Liver (tissue), 3 donors: ENCODE results near the gene PATJ.

Experiments used
- CTCF ChIP-seq: fragments of 150-350 bp; IDR thresholded peaks from 2 replicates; pipeline ENCODE4 v1.5.1; 2017; ENCODE audit warnings: improper control_type of control experiment, low read depth, low read length; ENCODE audit not compliant: missing input control
- GABPA ChIP-seq, 2 donors: IDR thresholded peaks in 1 of 2; conservative IDR thresholded peaks in 1 of 2; 2 replicates each; pipeline ENCODE4 v1.6.1; 2016; ENCODE audit warnings: antibody characterized with exemption in 2 of 2, mild to moderate bottlenecking in 1 of 2, moderate library complexity in 1 of 2
- SP1 ChIP-seq: IDR thresholded peaks from 2 replicates; pipeline ENCODE4 v1.6.1; 2018; ENCODE audit warnings: antibody characterized with exemption, mild to moderate bottlenecking
- donor health status: healthy.
- donor health status: healthy.

- TF ChIP-seq GABPA (IDR thresholded peaks at IDR 0.05 in 1 of 2, conservative IDR thresholded peaks at IDR 0.05 in 1 of 2) = no peak
- no peak for TF ChIP-seq CTCF
- TF ChIP-seq SP1 = no peak
Observed at GRCh38 chr1:61930116-61930645, 187.9 kb downstream of the PATJ start.
